Activated CD4-positive, alpha-beta T cell treated with anti-CD3 and anti-CD28 coated beads for 36 hours (primary cell): ENCODE results near the gene EN1. TPM values are rescaled to one million over a fixed set of nuclear protein-coding genes. Genes with fewer than 3 reads are reported as not detected.

Experiments
- ATAC-seq: fragments of 200-7000 bp; cut with Tn5 transposase; one replicate; pipeline ENCODE4 v1.10.0; 2021; ENCODE audit warnings: mild to moderate bottlenecking, moderate library complexity
- CTCF ChIA-PET: fragments of 350-600 bp; sonication (Branson Sonifier 250); formaldehyde crosslinking; loops from one replicate; lab custom pipeline; 2021; ENCODE audit warnings: antibody characterized with exemption; lab: Charles Lee
- POLR2A ChIA-PET: fragments of 350-600 bp; sonication (Branson Sonifier 250); formaldehyde crosslinking; loops from one replicate; lab custom pipeline; 2021; ENCODE audit warnings: antibody characterized with exemption, inconsistent platforms; lab: Charles Lee
- DNase-seq: peaks from one replicate; pipeline ENCODE4 v3.0.0-alpha.2; 2020
- H3K27ac Mint-ChIP-seq: one replicate; pipeline ENCODE4 v1.8.0; 2021; ENCODE audit warnings: mixed read lengths
- H3K27me3 Mint-ChIP-seq: one replicate; pipeline ENCODE4 v1.8.0; 2021; ENCODE audit warnings: mixed read lengths
- H3K36me3 Mint-ChIP-seq: one replicate; pipeline ENCODE4 v1.8.0; 2021; ENCODE audit warnings: low read depth, mixed read lengths
- H3K4me1 Mint-ChIP-seq: one replicate; pipeline ENCODE4 v1.8.0; 2021; ENCODE audit warnings: mixed read lengths
- H3K4me3 Mint-ChIP-seq: one replicate; pipeline ENCODE4 v1.8.0; 2021; ENCODE audit warnings: mild to moderate bottlenecking, moderate library complexity, mixed read lengths
- H3K9me3 Mint-ChIP-seq: one replicate; pipeline ENCODE4 v1.8.0; 2021; ENCODE audit warnings: low read depth, mixed read lengths
- intact Hi-C, 2 experiments: fragments of 100-400 bp; cut with DNase I in 1 of 2; cut with micrococcal nuclease in 1 of 2; formaldehyde crosslinking; loops; one replicate each; pipeline versions ENCODE4 v1.14.2 to v1.15.1; 2022 to 2024; cut with DNase I, micrococcal nuclease
- total RNA-seq, 2 experiments: library from RNA; stranded (reverse); gene quantifications; one replicate each; pipeline ENCODE4 v1.2.3, GENCODE V29; 2021

Gene EN1
- total RNA-seq, result not detected

GRCh38 chr2:118846953-118847761 is at the start of gene EN1:
Gene EN1, minus strand, starts transcription at chr2:118847648. Its CDS starts 481 bp downstream, at chr2:118847167.
- Mint-ChIP-seq H3K4me1 (peaks cover 29% of the 10 kb centered on the region), H3K4me3 (peak within 1 kb of the TSS; percentile 55), H3K36me3 (peaks cover 1% of the 10 kb centered on the region), H3K27ac (no peak within 1 kb of the TSS), H3K9me3 (no peaks in the 10 kb centered on the region), H3K27me3 (peaks cover 75% of the 10 kb centered on the region)
- peak; percentile 12 for ATAC-seq
- POLR2A ChIA-PET, result interaction anchor here (0.6 kb wide), 1 partner anchor 257 kb away, joined by 3 read pairs; no protein-coding TSS in a partner anchor
- no peak for DNase-seq
- intact Hi-C loops, result no loop called here
- CTCF ChIA-PET, result interaction anchor here (0.7 to 1.1 kb wide), 3 partner anchors 9 to 549 kb away, joined by 3 to 8 read pairs (median 4); no protein-coding TSS in a partner anchor

- ChIA-PET CTCF (interaction anchor here (0.7 kb wide), 1 partner anchor 547 kb away, joined by 3 read pairs; no protein-coding TSS in a partner anchor), POLR2A (no interaction called here)
- DNase-seq, result no peak
- Mint-ChIP-seq H3K4me3 (no peak overlapping the region), H3K4me1 (peaks cover 2% of the 10 kb centered on the region), H3K9me3 (peaks cover 13% of the 10 kb centered on the region), H3K36me3 (no peaks in the 10 kb centered on the region), H3K27ac (no peak overlapping the region), H3K27me3 (no peaks in the 10 kb centered on the region)
- intact Hi-C loops, result no loop called here
- no peak for ATAC-seq
These were observed 45.7 kb upstream of the EN1 start for GRCh38 chr2:118893100-118893499.

GRCh38 chr2:118889995-118890394 is 42.5 kb upstream of the EN1 start:
- DNase-seq, result no peak
- no peak for ATAC-seq
- CTCF ChIA-PET, result interaction anchor here (1.0 kb wide), 1 partner anchor 13 kb away, joined by 4 read pairs; no protein-coding TSS in a partner anchor
- Mint-ChIP-seq H3K9me3 (peaks cover 13% of the 10 kb centered on the region), H3K36me3 (no peaks in the 10 kb centered on the region), H3K27ac (no peak overlapping the region), H3K4me1 (no peaks in the 10 kb centered on the region), H3K4me3 (no peak overlapping the region), H3K27me3 (no peaks in the 10 kb centered on the region)
- intact Hi-C loops, result no loop called here
- POLR2A ChIA-PET, result no interaction called here

GRCh38 chr2:118883792-118884191 is 36.3 kb upstream of the EN1 start:
- DNase-seq (no peak), ATAC-seq (no peak)
- H3K9me3 Mint-ChIP-seq, result no peaks in the 10 kb centered on the region
- intact Hi-C loops, result loop anchor here (2.0 to 5.0 kb wide), 5 partner anchors 84 to 384 kb away; no protein-coding TSS in a partner anchor
- CTCF ChIA-PET, result interaction anchor here (0.6 to 4.4 kb wide), 10 partner anchors 10 to 595 kb away, joined by 3 to 60 read pairs (median 5); no protein-coding TSS in a partner anchor
- no peaks in the 10 kb centered on the region for H3K36me3 Mint-ChIP-seq
- peaks cover 2% of the 10 kb centered on the region for H3K27me3 Mint-ChIP-seq
- peaks cover 19% of the 10 kb centered on the region for H3K4me1 Mint-ChIP-seq
- H3K4me3 Mint-ChIP-seq, result no peak overlapping the region
- POLR2A ChIA-PET, result no interaction called here
- H3K27ac Mint-ChIP-seq, result no peak overlapping the region

- ChIA-PET CTCF (interaction anchor here (0.6 to 4.4 kb wide), 33 partner anchors 9 to 854 kb away, joined by 3 to 60 read pairs (median 4); no protein-coding TSS in a partner anchor), POLR2A (no interaction called here)
- Mint-ChIP-seq H3K27ac (peak overlapping the region; percentile 69), H3K9me3 (no peaks in the 10 kb centered on the region), H3K36me3 (no peaks in the 10 kb centered on the region), H3K4me1 (peaks cover 19% of the 10 kb centered on the region), H3K4me3 (peak overlapping the region; percentile 71), H3K27me3 (peaks cover 7% of the 10 kb centered on the region)
- ATAC-seq, result peak; percentile 89
- DNase-seq, result peak; percentile 82
- intact Hi-C loops, result loop anchor here (1.0 to 5.0 kb wide), 10 partner anchors 84 to 593 kb away; no protein-coding TSS in a partner anchor
These were observed 35.4 kb upstream of the EN1 start for GRCh38 chr2:118882693-118883336.

- ATAC-seq (peak; percentile 86), DNase-seq (peak; percentile 85)
- Mint-ChIP-seq H3K9me3 (no peaks in the 10 kb centered on the region), H3K27me3 (peaks cover 11% of the 10 kb centered on the region), H3K27ac (no peak overlapping the region), H3K4me3 (no peak overlapping the region), H3K36me3 (no peaks in the 10 kb centered on the region), H3K4me1 (peaks cover 19% of the 10 kb centered on the region)
- ChIA-PET CTCF (interaction anchor here (0.5 to 4.4 kb wide), 53 partner anchors 8 to 1792 kb away, joined by 3 to 60 read pairs (median 4); partner anchors contain the start of gene DBI), POLR2A (interaction anchor here (1.0 kb wide), 1 partner anchor 16 kb away, joined by 3 read pairs; no protein-coding TSS in a partner anchor)
- intact Hi-C loops, result loop anchor here (1.0 to 5.0 kb wide), 11 partner anchors 86 to 595 kb away; no protein-coding TSS in a partner anchor
These were observed 34.2 kb upstream of the EN1 start for GRCh38 chr2:118881490-118882129.

- no peaks in the 10 kb centered on the region for H3K36me3 Mint-ChIP-seq
- H3K4me3 Mint-ChIP-seq, result no peak overlapping the region
- DNase-seq (no peak), ATAC-seq (no peak)
- POLR2A ChIA-PET, result no interaction called here
- CTCF ChIA-PET, result interaction anchor here (0.6 to 4.4 kb wide), 13 partner anchors 7 to 1795 kb away, joined by 3 to 60 read pairs (median 8); partner anchors contain the start of gene CCDC93
- H3K4me1 Mint-ChIP-seq, result peaks cover 19% of the 10 kb centered on the region
- no peak overlapping the region for H3K27ac Mint-ChIP-seq
- peaks cover 21% of the 10 kb centered on the region for H3K27me3 Mint-ChIP-seq
- intact Hi-C loops, result loop anchor here (2.0 to 5.0 kb wide), 5 partner anchors 87 to 596 kb away; no protein-coding TSS in a partner anchor
- H3K9me3 Mint-ChIP-seq, result no peaks in the 10 kb centered on the region
These were observed 33.1 kb upstream of the EN1 start for GRCh38 chr2:118880501-118880900.

- ATAC-seq, result no peak
- H3K4me1 Mint-ChIP-seq, result peaks cover 19% of the 10 kb centered on the region
- CTCF ChIA-PET, result interaction anchor here (0.6 to 1.1 kb wide), 2 partner anchors 99 to 598 kb away, joined by 3 read pairs; no protein-coding TSS in a partner anchor
- intact Hi-C loops, result no loop called here
- peaks cover 31% of the 10 kb centered on the region for H3K27me3 Mint-ChIP-seq
- POLR2A ChIA-PET, result no interaction called here
- H3K36me3 Mint-ChIP-seq, result no peaks in the 10 kb centered on the region
- no peak overlapping the region for H3K4me3 Mint-ChIP-seq
- no peak for DNase-seq
- no peaks in the 10 kb centered on the region for H3K9me3 Mint-ChIP-seq
- no peak overlapping the region for H3K27ac Mint-ChIP-seq
These were observed 31.2 kb upstream of the EN1 start for GRCh38 chr2:118878531-118879149.

- CTCF ChIA-PET, result no interaction called here
- Mint-ChIP-seq H3K27ac (no peak overlapping the region), H3K4me3 (no peak overlapping the region)
These were observed 27.9 kb upstream of the EN1 start for GRCh38 chr2:118875318-118875717.

GRCh38 chr2:118874324-118874723 is 26.9 kb upstream of the EN1 start:
- ChIA-PET CTCF (interaction anchor here (0.6 to 2.8 kb wide), 3 partner anchors 8 to 362 kb away, joined by 3 to 20 read pairs (median 4); no protein-coding TSS in a partner anchor), POLR2A (no interaction called here)
- H3K27me3 Mint-ChIP-seq, result peaks cover 39% of the 10 kb centered on the region
- no peaks in the 10 kb centered on the region for H3K4me1 Mint-ChIP-seq
- DNase-seq, result no peak
- H3K36me3 Mint-ChIP-seq, result no peaks in the 10 kb centered on the region
- no peak for ATAC-seq
- H3K27ac Mint-ChIP-seq, result no peak overlapping the region
- no peaks in the 10 kb centered on the region for H3K9me3 Mint-ChIP-seq
- intact Hi-C loops, result no loop called here
- no peak overlapping the region for H3K4me3 Mint-ChIP-seq

More at GRCh38 chr2:118875318-118875717, 27.9 kb upstream of the EN1 start:
- intact Hi-C loops, result no loop called here
- H3K9me3 Mint-ChIP-seq, result no peaks in the 10 kb centered on the region
- ATAC-seq (no peak), DNase-seq (no peak)
- no peaks in the 10 kb centered on the region for H3K4me1 Mint-ChIP-seq
- POLR2A ChIA-PET, result no interaction called here
- H3K27me3 Mint-ChIP-seq, result peaks cover 39% of the 10 kb centered on the region
- no peaks in the 10 kb centered on the region for H3K36me3 Mint-ChIP-seq
